Adrenal gland (tissue), 19 donors: ENCODE measurements around the gene NBPF8. TPM values are rescaled to one million over a fixed set of nuclear protein-coding genes. Genes with fewer than 3 reads are reported as not detected.
"Not testable (repeated sequence)": the region's sequence is repeated elsewhere in the genome, so short reads cannot be mapped to it uniquely, and the experiment has no call there.

Experiments
- DNase-seq, 7 donors: peaks; one replicate each; pipeline ENCODE4 v3.0.0-alpha.2; 2019 to 2020
- H3K27ac ChIP-seq, 5 donors: fragments of 200-600 bp; sonication (generic) in 4 of 5; 1 replicate in 3 of 5; 2 replicates in 2 of 5; pipeline versions ENCODE4 v1.5.1 to v1.8.0; 2016 to 2020; ENCODE audit warnings: mild to moderate bottlenecking in 1 of 5
- H3K27me3 ChIP-seq: fragments of 200-600 bp; 2 replicates; pipeline ENCODE4 v1.8.0; 2021
- H3K36me3 ChIP-seq, 2 donors: fragments of 200-600 bp; replicated peaks in 1 of 2; 1 replicate in 1 of 2; 2 replicates in 1 of 2; pipeline versions ENCODE4 v1.5.1 to v1.8.0; 2018 to 2022
- H3K4me1 ChIP-seq, 2 donors: fragments of 200-600 bp; replicated peaks in 1 of 2; 1 replicate in 1 of 2; 2 replicates in 1 of 2; pipeline versions ENCODE4 v1.5.1 to v1.8.0; 2018 to 2021
- H3K4me3 ChIP-seq, 4 donors: fragments of 200-600 bp; sonication (generic) in 3 of 4; one replicate each; pipeline ENCODE4 v1.5.1; 2016 to 2018
- H3K9me3 ChIP-seq, 3 donors: fragments of 200-600 bp; sonication (generic) in 1 of 3; replicated peaks in 1 of 3; 1 replicate in 2 of 3; 2 replicates in 1 of 3; pipeline versions ENCODE4 v1.5.1 to v1.8.0; 2016 to 2021
- POLR2A ChIP-seq, 2 donors: fragments of 450-650 bp; IDR thresholded peaks; one replicate each; pipeline ENCODE4 v1.6.1; 2017; ENCODE audit warnings: antibody characterized with exemption in 2 of 2, mild to moderate bottlenecking in 2 of 2, moderate library complexity in 1 of 2
- WGBS, 4 donors: extraction: QIAGEN DNeasy Blood & Tissue Kit in 2 of 4; methylation state at CpG; one replicate each; pipeline versions ENCODE4 v1.1.5 to v1.1.7; 2013 to 2017; 5-methylcytosine and 5-hydroxymethylcytosine counted together
- intact Hi-C, 2 donors: fragments of 100-400 bp; cut with DNase I; formaldehyde crosslinking; loops; one replicate each; pipeline versions ENCODE4 v1.14.1 to v1.15.0; 2022 to 2023
- long read RNA-seq, 10 donors: library from polyadenylated mRNA in 3 of 10; unstranded in 2 of 10; stranded (forward) in 1 of 10; transcript quantifications; one replicate each; pipeline ENCODE4 v2.0.0 and lab custom pipeline, GENCODE V29; 2021 to 2026
- polyA plus RNA-seq, 3 donors: library from polyadenylated mRNA; stranded (reverse); fragments of 200-250 nt in 2 of 3; fragments of 350-450 nt in 1 of 3; fragmentation: Illumina TruSeq in 1 of 3; extraction: RNeasy Lipid Tissue Mini Kit (QIAGEN cat#74804) in 1 of 3; gene quantifications; one replicate each; pipeline ENCODE4 v1.2.3, GENCODE V29; 2013 to 2014
- total RNA-seq, 9 donors: library from RNA; depleted of rRNA in 4 of 9; stranded (reverse); fragments of >200 nt in 4 of 9; fragments of 120-200 nt in 1 of 9; fragmentation: NEBNext Ultra II Directional in 1 of 9; extraction: Animal tissue kit (Norgen Biotek cat#: 25700) in 1 of 9; gene quantifications; one replicate each; pipeline versions ENCODE4 v1.1.0 to v1.2.4, GENCODE V29; 2013 to 2023
- donor health status: healthy with polysubstance abuse.
- donor health status: Bipolar disorder and iron deficiency.
- donor health status: DM: yes; HTN: yes; CAD: no.
- donor health status: DM: no; HTN: no; CAD: no.
- donor health status: DM: no; HTN: no; CAD: no.
- donor health status: DM: yes; HTN: yes; CAD: no.

The NBPF8 gene
- total RNA-seq, result 1 to 10 TPM; 3.7 to 8.9 (median 5.9) TPM
- 10 to 100 TPM in 1 of 3 donors, 1 to 10 TPM in 2; 5.4 to 13.3 (median 7.0) TPM for polyA plus RNA-seq
- long read RNA-seq, donor 1, result 0 reads
- long read RNA-seq, donor 2, result 0 reads
- long read RNA-seq, donor 3, result 0 reads
- long read RNA-seq, donor 4, partial matches to known transcripts, result 1 of 1 reads
- long read RNA-seq, donor 4, other reads (novel, unspliced or antisense), result 0 of 1 reads
- long read RNA-seq, donor 5, partial matches to known transcripts, result 3 of 16 reads
- long read RNA-seq, donor 5, other reads (novel, unspliced or antisense), result 13 of 16 reads
- long read RNA-seq, donor 6, partial matches to known transcripts, result 1 of 4 reads
- long read RNA-seq, donor 6, other reads (novel, unspliced or antisense), result 3 of 4 reads
- long read RNA-seq, donor 7, result 0 reads
- long read RNA-seq, donor 8, result 0 reads
- long read RNA-seq, donor 9, result 0 reads
- long read RNA-seq, donor 10, result 0 reads

- DNase-seq, result peak; percentile 69 to 90 (median 75)
- peak in 1 of 2 donors; percentile 29 for TF ChIP-seq POLR2A (IDR thresholded peaks at IDR 0.05)
- H3K36me3 ChIP-seq, H3K27me3 ChIP-seq, H3K4me1 ChIP-seq, H3K9me3 ChIP-seq, intact Hi-C loops: not testable (repeated sequence)
- WGBS, 4 donors, result 1% methylated on average over 39 to 52 of the region's 64 CpGs; no CpG with 5 or more reads in 2 of the 4 donors
- H3K4me3 ChIP-seq, result peak within 1 kb of the TSS in 3 of 4 donors; percentile 32 to 78 (median 49)
- H3K27ac ChIP-seq, result peak within 1 kb of the TSS in 3 of 5 donors; percentile 21 to 84 (median 60)
Measured at GRCh38 chr1:120414911-120415480, at the start of gene NBPF8. Gene NBPF8 (plus strand): TSS chr1:120415035. CDS start chr1:120436523, 21,488 bp downstream.

GRCh38 chr1:120367709-120368108 is 47.1 kb upstream of the NBPF8 start:
- H3K36me3 ChIP-seq, intact Hi-C loops, H3K9me3 ChIP-seq, H3K27me3 ChIP-seq, H3K27ac ChIP-seq, H3K4me3 ChIP-seq, DNase-seq, H3K4me1 ChIP-seq: not testable (repeated sequence)
- 76 to 92% (median 84%) methylated on average over 4 to 6 of the region's 6 CpGs for WGBS, 4 donors

GRCh38 chr1:120386651-120387050 is 28.2 kb upstream of the NBPF8 start:
- H3K27me3 ChIP-seq, H3K36me3 ChIP-seq, H3K27ac ChIP-seq, H3K4me1 ChIP-seq, H3K4me3 ChIP-seq, intact Hi-C loops, H3K9me3 ChIP-seq, DNase-seq: not testable (repeated sequence)
- WGBS, 4 donors, result 91 to 97% (median 94%) methylated on average over 4 to 5 of the region's 5 CpGs

- H3K4me1 ChIP-seq, H3K27me3 ChIP-seq, intact Hi-C loops, H3K27ac ChIP-seq, H3K9me3 ChIP-seq, H3K4me3 ChIP-seq, H3K36me3 ChIP-seq: not testable (repeated sequence)
- peak; percentile 10 to 55 (median 33) for DNase-seq
- WGBS, 4 donors, result 14 to 28% (median 26%) methylated on average over 7 to 19 of the region's 29 CpGs; no CpG with 5 or more reads in 1 of the 4 donors
Measured at GRCh38 chr1:120388597-120389126, 26.2 kb upstream of the NBPF8 start.

- H3K27me3 ChIP-seq, H3K9me3 ChIP-seq, H3K4me3 ChIP-seq, DNase-seq, intact Hi-C loops, H3K4me1 ChIP-seq, H3K27ac ChIP-seq, H3K36me3 ChIP-seq: not testable (repeated sequence)
- WGBS, 4 donors, result 77 to 84% (median 78%) methylated on average over 4 of the region's 4 CpGs
Measured at GRCh38 chr1:120391365-120391764, 23.5 kb upstream of the NBPF8 start.

- 25 to 46% (median 33%) methylated on average over 4 to 7 of the region's 13 CpGs for WGBS, 4 donors
- DNase-seq, H3K36me3 ChIP-seq: not testable (repeated sequence)
Measured at GRCh38 chr1:120393316-120394232, 21.3 kb upstream of the NBPF8 start.

GRCh38 chr1:120405348-120405747 is 9.5 kb upstream of the NBPF8 start:
- no CpG with 5 or more reads among the region's 1 CpG for WGBS, 4 donors
- H3K4me1 ChIP-seq, H3K27me3 ChIP-seq, H3K4me3 ChIP-seq, intact Hi-C loops, H3K9me3 ChIP-seq, H3K36me3 ChIP-seq, H3K27ac ChIP-seq, DNase-seq: not testable (repeated sequence)

More at GRCh38 chr1:120393316-120394232, 21.3 kb upstream of the NBPF8 start:
- H3K27ac ChIP-seq, H3K4me1 ChIP-seq, H3K27me3 ChIP-seq, H3K9me3 ChIP-seq, H3K4me3 ChIP-seq, intact Hi-C loops: not testable (repeated sequence)

GRCh38 chr1:120414451-120414850 is 384 bp upstream of the NBPF8 start:
- DNase-seq, H3K4me1 ChIP-seq, intact Hi-C loops, H3K27me3 ChIP-seq, H3K9me3 ChIP-seq, H3K36me3 ChIP-seq: not testable (repeated sequence)
- Histone ChIP-seq H3K27ac (peak overlapping the region in 1 of 5 donors; percentile 84), H3K4me3 (peak overlapping the region in 2 of 4 donors; percentile 49 to 78)
- 3 to 19% (median 9%) methylated on average over 4 to 8 of the region's 16 CpGs for WGBS, 4 donors
